NCI-H2196 (cell line): ENCODE results near the gene MOSMO.

Source experiments
- DNase-seq: peaks from one replicate; lab custom pipeline; 2025; ENCODE audit not compliant: unreplicated experiment; lab: John Stamatoyannopoulos, UW

MOSMO gene

GRCh38 chr16:22007509-22008214 lies at the start of gene MOSMO:
Gene MOSMO (plus strand): TSS chr16:22008111. CDS start chr16:22008302, 191 bp downstream.
- peak; percentile 60 for DNase-seq

- no peak for DNase-seq
These were observed 48.9 kb upstream of the MOSMO start for GRCh38 chr16:21959050-21959449.

- no peak for DNase-seq
These were observed 45.4 kb upstream of the MOSMO start for GRCh38 chr16:21962475-21962874.

- DNase-seq = no peak
These were observed 44.0 kb upstream of the MOSMO start for GRCh38 chr16:21963887-21964286.

GRCh38 chr16:21964353-21964752 lies 43.6 kb upstream of the MOSMO start:
- no peak for DNase-seq

- no peak for DNase-seq
These were observed 36.1 kb upstream of the MOSMO start for GRCh38 chr16:21971856-21972255.

- no peak for DNase-seq
These were observed 34.0 kb upstream of the MOSMO start for GRCh38 chr16:21973945-21974344.

- no peak for DNase-seq
These were observed 27.9 kb upstream of the MOSMO start for GRCh38 chr16:21980032-21980431.

GRCh38 chr16:21982108-21982507 lies 25.8 kb upstream of the MOSMO start:
- no peak for DNase-seq

GRCh38 chr16:21984062-21984461 lies 23.8 kb upstream of the MOSMO start:
- no peak for DNase-seq

- DNase-seq = no peak
These were observed 22.4 kb upstream of the MOSMO start for GRCh38 chr16:21985524-21985923.

- DNase-seq = no peak
These were observed 21.1 kb upstream of the MOSMO start for GRCh38 chr16:21986692-21987246.

- DNase-seq = no peak
These were observed 20.4 kb upstream of the MOSMO start for GRCh38 chr16:21987498-21987897.

GRCh38 chr16:21989133-21989532 lies 18.8 kb upstream of the MOSMO start:
- DNase-seq = no peak

GRCh38 chr16:21989751-21990150 lies 18.2 kb upstream of the MOSMO start:
- DNase-seq = no peak

GRCh38 chr16:21990381-21990944 lies 17.4 kb upstream of the MOSMO start:
- DNase-seq = no peak

GRCh38 chr16:21991621-21992020 lies 16.3 kb upstream of the MOSMO start:
- DNase-seq = no peak

- DNase-seq = no peak
These were observed 12.9 kb upstream of the MOSMO start for GRCh38 chr16:21994856-21995465.

- no peak for DNase-seq
These were observed 10.8 kb upstream of the MOSMO start for GRCh38 chr16:21996923-21997696.

- DNase-seq = no peak
These were observed 10.0 kb upstream of the MOSMO start for GRCh38 chr16:21997697-21998480.

GRCh38 chr16:22001591-22001990 lies 6.3 kb upstream of the MOSMO start:
- DNase-seq = no peak
